Rectal smooth muscle tissue (tissue), 1 donor: ENCODE measurements around the gene TTC7B.

Experiments used
- H3K27ac ChIP-seq: one replicate; pipeline ENCODE4 v1.7.0; 2013; ENCODE audit warnings: low read depth, low read length, inconsistent platforms
- H3K27me3 ChIP-seq: one replicate; pipeline ENCODE4 v1.7.0; 2013; ENCODE audit warnings: low read length; ENCODE audit not compliant: control insufficient read depth, insufficient read depth
- H3K36me3 ChIP-seq: one replicate; pipeline ENCODE4 v1.7.0; 2013; ENCODE audit warnings: low read length; ENCODE audit not compliant: control insufficient read depth, insufficient read depth
- H3K4me1 ChIP-seq: one replicate; pipeline ENCODE4 v1.7.0; 2013; ENCODE audit warnings: low read length; ENCODE audit not compliant: control insufficient read depth, insufficient read depth
- H3K4me3 ChIP-seq: one replicate; pipeline ENCODE4 v1.7.0; 2013; ENCODE audit warnings: low read length
- H3K9ac ChIP-seq: one replicate; pipeline ENCODE4 v1.7.0; 2013; ENCODE audit warnings: low read length

TTC7B gene

DNA sequence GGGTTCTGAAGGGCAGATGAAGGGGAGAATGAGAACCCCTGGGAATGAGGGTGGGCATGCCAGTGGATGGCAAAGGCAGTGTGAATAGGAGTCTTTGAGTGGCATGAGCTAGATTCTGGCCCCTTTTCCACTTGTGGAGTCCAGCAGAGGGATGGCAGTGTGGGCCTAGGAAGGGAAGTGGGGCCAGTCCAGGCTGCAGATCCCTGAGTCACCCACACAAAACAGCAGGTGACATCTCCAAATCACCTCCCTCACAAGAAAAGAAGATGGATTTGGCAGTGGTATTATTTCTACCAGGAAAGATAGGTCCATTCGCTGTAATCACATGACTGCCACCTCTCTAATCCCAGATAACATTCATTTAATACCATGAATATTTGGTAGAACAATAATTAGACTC lies 151.3 kb downstream of the TTC7B start:
- H3K4me3 ChIP-seq: no peak overlapping the region
- H3K9ac ChIP-seq: no peak overlapping the region
- no peak overlapping the region for H3K27ac ChIP-seq
- H3K4me1 ChIP-seq: peaks cover 28% of the 10 kb centered on the region
- no peaks in the 10 kb centered on the region for H3K27me3 ChIP-seq
- no peaks in the 10 kb centered on the region for H3K36me3 ChIP-seq

DNA sequence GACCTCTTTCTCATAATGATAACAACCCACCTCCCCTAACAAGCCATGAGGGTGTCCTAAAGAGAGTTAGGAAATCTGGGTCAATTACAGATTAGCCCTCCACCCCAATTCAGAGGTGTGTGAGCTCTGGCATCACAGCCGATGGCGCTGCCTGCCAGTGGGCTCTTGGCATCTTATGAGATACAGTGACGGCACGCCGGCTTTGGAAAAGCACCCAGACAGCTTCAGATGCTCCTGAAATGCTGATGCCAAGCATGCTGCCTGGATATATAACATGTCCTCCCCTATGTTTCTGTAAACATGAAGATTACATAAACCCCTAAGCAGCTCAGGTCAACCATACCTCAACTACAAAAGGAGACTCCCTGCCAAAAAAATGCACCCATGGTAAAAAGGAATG lies 152.6 kb downstream of the TTC7B start:
- Histone ChIP-seq H3K4me1 (peaks cover 28% of the 10 kb centered on the region), H3K27ac (peak overlapping the region; percentile 46), H3K36me3 (no peaks in the 10 kb centered on the region), H3K9ac (no peak overlapping the region), H3K4me3 (no peak overlapping the region), H3K27me3 (no peaks in the 10 kb centered on the region)

DNA sequence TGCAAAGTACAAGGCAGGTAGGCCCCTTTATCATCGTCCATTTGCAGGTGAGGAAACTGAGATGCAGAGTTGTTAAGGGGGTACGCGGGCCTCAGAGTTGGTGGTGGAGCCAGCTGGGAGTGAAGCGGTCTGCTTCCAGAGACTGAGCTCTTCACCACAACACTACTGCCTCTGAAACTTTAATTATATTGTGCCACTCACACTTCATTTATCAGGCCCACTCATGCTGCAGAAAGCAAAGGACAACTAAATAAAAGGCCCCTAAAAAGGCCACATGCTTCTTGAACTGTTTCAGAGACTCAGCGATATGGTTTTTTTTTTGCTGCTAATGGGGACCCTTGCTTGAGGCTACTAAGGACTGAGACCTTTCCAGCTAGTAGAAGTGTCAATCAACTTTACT lies 153.1 kb downstream of the TTC7B start:
- Histone ChIP-seq H3K9ac (no peak overlapping the region), H3K4me3 (no peak overlapping the region), H3K4me1 (peaks cover 28% of the 10 kb centered on the region), H3K36me3 (no peaks in the 10 kb centered on the region), H3K27ac (peak overlapping the region; percentile 46), H3K27me3 (no peaks in the 10 kb centered on the region)

DNA sequence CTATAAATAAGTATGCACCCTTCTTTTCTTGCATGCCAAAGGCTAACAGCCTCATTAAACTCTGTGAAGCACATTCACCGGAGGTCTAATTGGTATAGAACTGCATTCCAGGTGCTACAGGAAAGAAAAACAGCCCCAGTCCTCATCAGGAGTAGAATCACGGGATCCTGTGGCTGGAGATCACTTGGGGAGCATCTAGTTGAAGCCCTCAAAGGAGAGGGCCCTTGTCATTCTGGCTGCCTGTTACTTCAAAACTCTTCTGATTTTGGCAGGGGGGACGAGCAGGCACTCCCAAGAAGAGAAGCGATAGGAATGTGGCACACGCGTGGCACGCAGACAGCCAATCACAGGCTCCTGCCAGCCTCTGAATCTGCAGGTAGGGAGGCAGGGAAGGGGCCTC lies 154.4 kb downstream of the TTC7B start:
- Histone ChIP-seq H3K27me3 (no peaks in the 10 kb centered on the region), H3K9ac (no peak overlapping the region), H3K36me3 (no peaks in the 10 kb centered on the region), H3K4me1 (peaks cover 26% of the 10 kb centered on the region), H3K4me3 (peak overlapping the region; percentile 14), H3K27ac (peak overlapping the region; percentile 77)

DNA sequence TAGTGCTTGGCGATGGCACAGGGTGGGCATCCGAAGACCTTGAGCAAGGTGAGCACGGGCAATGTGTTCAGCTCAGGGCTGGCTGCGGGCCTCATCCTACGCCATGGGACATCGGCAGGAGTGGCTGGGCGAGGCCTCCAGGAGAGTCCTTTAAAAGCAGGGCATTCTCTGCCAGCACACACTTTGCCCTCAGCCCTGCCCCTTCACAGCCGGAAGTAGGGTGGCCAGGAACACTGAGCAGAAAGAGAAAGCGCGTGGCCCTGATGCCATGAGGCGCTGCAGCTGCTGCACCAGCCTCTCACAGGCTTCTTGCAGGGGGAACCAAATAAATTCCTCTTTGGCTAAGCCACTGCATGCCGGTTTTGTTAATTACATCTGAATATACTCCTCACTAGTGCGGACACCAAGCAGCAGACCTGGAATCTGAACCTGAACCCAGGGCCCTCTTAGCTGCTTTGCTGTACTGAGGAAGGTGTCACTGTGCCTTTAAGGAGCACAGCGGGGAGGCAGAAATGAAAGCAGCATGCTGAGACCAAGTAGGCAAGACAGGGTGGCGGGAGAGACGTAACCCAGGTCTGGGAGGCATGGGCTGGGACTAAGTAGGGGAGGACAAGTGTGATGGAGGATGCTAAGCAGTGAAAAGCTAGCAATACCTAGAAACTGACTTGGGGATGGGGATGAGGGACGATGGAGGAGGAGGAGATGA lies 155.2 kb downstream of the TTC7B start:
- no peaks in the 10 kb centered on the region for H3K36me3 ChIP-seq
- H3K4me3 ChIP-seq: peak overlapping the region; percentile 14
- peak overlapping the region; percentile 17 for H3K9ac ChIP-seq
- no peaks in the 10 kb centered on the region for H3K27me3 ChIP-seq
- peak overlapping the region; percentile 77 for H3K27ac ChIP-seq
- H3K4me1 ChIP-seq: peaks cover 21% of the 10 kb centered on the region

DNA sequence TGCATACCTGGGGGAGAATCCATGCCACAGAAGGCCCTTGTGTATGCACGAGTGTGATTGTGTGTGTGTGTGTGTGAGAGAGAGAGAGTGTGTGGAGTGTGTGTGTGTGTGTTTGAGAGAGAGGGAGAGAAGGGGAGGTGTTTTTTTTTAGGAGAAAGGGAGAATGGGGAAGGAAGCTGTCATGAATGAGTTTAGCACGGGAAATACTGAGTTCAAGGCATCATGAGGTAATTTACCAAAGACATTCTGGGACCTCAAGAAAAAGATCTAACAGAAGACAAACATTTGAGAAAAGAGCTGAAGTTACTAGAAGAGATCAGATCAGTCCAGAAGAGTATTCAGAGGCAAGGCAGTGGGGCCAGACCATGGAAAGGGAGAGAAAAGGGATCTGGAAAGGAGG lies 157.1 kb downstream of the TTC7B start:
- H3K27me3 ChIP-seq: no peaks in the 10 kb centered on the region
- H3K36me3 ChIP-seq: no peaks in the 10 kb centered on the region
- H3K4me1 ChIP-seq: peaks cover 28% of the 10 kb centered on the region
- no peak overlapping the region for H3K27ac ChIP-seq
- H3K4me3 ChIP-seq: no peak overlapping the region
- H3K9ac ChIP-seq: no peak overlapping the region

DNA sequence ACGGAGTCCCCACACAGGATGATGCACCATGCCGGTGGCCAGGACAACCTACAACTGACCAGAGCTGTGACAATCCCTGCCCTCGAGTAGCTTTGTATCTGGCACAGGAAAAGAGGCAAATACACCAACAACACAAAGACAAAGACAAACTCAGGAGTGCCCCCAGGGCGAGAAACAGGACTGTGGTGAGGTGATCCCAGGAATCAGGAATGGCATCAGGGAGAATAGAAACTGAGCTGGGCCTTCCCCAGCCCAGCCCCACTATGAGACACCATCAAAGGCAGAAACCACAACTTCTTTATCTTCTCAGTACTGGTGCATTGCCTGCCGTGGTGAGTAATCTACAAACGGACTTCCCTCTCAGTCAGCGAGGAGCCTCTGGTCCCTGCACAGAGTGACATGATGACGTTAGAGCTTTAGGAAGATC lies 157.7 kb downstream of the TTC7B start:
- no peak overlapping the region for H3K4me3 ChIP-seq
- H3K27ac ChIP-seq: no peak overlapping the region
- H3K27me3 ChIP-seq: no peaks in the 10 kb centered on the region
- H3K4me1 ChIP-seq: peaks cover 28% of the 10 kb centered on the region
- H3K9ac ChIP-seq: no peak overlapping the region
- H3K36me3 ChIP-seq: no peaks in the 10 kb centered on the region

DNA sequence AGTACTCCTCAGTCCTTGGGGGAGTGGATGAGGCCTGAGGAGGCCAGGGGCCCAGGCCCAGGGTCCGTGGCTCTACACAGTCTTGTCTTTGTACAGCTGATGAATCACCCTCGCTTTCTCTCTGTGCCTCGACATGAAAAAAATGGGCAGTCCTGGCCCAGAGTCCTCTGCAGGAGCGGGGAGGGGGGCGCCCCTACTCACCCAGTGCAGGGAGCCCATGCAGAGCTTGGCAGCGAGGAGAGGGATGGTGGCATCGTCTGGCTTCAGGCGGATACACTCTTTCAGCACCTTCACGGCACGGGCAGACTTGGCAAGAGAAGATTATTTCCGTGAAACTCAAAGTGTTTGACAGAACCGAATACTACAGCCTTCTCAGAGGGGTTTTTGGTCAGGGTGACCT lies 159.3 kb downstream of the TTC7B start:
- peaks cover 33% of the 10 kb centered on the region for H3K4me1 ChIP-seq
- H3K27ac ChIP-seq: peak overlapping the region; percentile 61
- H3K27me3 ChIP-seq: no peaks in the 10 kb centered on the region
- no peak overlapping the region for H3K4me3 ChIP-seq
- peaks cover 3% of the 10 kb centered on the region for H3K36me3 ChIP-seq
- no peak overlapping the region for H3K9ac ChIP-seq

DNA sequence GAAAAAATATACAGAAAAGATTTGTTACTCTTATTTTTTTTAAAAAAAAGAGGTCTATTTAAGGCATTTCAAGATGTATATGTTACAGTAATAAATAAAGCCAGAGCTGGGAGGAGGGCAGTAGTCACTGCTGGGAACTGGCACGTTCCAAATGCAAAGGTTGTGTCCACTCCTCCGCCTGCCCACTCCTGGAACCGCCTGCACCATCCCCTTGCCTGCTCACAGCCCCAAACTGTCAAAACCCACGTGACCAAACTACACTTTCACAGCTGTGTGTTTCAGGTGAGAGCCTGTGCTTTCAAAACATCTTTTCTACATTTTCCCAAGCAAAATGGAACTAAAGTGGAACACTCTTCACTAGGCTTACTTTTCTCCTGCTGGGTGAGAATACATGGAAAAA lies 160.4 kb downstream of the TTC7B start:
- H3K4me1 ChIP-seq: peaks cover 23% of the 10 kb centered on the region
- H3K36me3 ChIP-seq: peaks cover 3% of the 10 kb centered on the region
- H3K27me3 ChIP-seq: no peaks in the 10 kb centered on the region
- H3K9ac ChIP-seq: no peak overlapping the region
- no peak overlapping the region for H3K27ac ChIP-seq
- H3K4me3 ChIP-seq: no peak overlapping the region

DNA sequence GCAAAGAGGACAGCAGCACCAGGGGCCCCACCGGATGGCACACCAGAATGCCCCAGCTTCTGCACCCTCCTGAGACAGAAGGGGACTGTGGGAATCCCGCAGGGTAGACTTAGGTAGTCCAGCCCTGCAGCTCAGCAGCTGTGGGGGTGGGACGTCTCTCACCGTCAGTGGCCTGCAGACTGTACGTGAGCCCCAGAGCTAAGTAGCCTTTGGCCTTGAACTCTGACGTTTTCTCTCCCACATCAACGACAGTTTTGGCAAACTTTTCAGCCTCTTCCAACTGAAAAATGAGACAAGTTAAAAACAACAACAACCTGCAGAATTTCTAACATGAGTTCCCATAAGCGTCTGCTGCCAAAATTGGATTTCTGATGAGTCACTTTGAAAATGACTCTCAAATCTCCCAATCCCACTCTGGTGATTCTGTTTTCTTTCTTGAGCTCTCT lies 161.4 kb downstream of the TTC7B start:
- H3K9ac ChIP-seq: no peak overlapping the region
- H3K27ac ChIP-seq: peak overlapping the region; percentile 50
- H3K4me3 ChIP-seq: no peak overlapping the region
- H3K4me1 ChIP-seq: peaks cover 18% of the 10 kb centered on the region
- H3K36me3 ChIP-seq: peaks cover 3% of the 10 kb centered on the region
- H3K27me3 ChIP-seq: no peaks in the 10 kb centered on the region

DNA sequence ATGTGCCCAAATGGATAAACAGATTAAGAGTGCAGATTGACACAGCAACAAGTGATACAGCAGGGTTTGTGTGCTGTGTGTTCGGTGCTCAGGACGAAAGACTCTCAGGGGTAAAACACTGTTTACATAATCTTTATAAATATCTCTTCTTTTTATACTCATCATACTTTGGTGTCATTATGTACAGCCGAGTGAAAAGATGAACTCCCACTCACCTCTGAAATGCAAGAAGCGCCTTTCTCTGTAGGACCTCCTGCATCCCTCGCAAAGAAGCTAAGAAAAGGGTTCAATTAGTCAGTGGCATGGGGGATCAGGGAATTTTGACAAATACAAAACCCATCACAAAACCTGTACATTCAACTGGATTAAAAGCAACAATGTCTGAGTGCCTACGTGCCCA lies 163.6 kb downstream of the TTC7B start:
- Histone ChIP-seq H3K4me3 (no peak overlapping the region), H3K27ac (no peak overlapping the region), H3K36me3 (peaks cover 3% of the 10 kb centered on the region), H3K27me3 (no peaks in the 10 kb centered on the region), H3K4me1 (peaks cover 18% of the 10 kb centered on the region), H3K9ac (no peak overlapping the region)

DNA sequence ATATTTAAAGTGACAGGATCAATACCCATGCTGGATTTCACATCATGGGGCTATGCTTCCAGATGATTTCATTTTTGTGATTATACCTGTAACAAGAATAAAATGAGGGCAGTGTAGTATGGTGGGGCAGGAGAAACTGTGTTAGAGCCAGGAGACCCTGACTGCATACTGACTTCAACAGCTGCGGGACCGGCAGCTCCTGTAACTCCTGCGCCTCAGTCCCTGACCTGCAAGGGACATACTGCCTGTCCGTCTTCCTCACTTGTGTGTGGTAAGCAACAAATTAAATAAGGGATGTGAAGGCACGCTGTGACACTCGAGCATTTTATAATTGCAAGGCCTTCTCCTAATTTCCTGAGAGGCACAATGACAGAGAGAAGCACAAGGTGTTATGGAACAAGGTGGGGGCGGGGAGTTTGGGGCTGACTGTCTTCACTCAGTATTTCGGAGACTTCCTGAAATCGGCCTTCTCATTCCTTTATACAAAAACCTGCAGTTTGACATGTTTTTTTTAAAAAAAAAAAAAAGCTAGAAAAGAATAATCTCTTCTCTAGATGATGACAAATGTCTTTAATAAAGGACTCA lies 164.2 kb downstream of the TTC7B start:
- H3K4me3 ChIP-seq: no peak overlapping the region
- peaks cover 18% of the 10 kb centered on the region for H3K4me1 ChIP-seq
- no peaks in the 10 kb centered on the region for H3K27me3 ChIP-seq
- peaks cover 3% of the 10 kb centered on the region for H3K36me3 ChIP-seq
- H3K9ac ChIP-seq: no peak overlapping the region
- H3K27ac ChIP-seq: no peak overlapping the region

DNA sequence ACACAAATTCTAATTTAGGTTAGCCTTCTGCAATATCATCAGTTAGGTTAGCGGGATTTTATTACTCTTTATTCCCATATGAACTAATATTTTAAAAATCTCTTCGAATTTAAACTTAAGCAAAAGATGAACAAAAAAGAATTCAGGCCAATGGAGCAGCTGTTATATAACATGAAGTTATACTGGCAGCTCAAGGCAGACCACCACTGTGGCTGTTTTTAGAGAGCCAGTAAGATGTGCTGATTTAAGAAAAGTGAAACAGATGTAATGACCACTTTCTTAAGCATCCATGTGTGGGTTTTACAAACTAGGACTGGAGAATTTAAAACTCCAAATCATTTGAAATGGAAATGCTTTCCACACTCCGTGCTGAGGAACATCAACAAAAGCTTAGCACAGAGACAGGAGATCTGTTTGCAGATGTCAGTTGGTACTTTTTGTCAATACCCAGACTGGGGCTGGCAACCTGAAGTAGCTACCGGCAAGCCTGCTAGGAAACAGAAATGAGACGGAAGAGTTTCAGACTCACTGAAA lies 164.9 kb downstream of the TTC7B start:
- Histone ChIP-seq H3K27me3 (no peaks in the 10 kb centered on the region), H3K27ac (peak overlapping the region; percentile 47), H3K4me3 (no peak overlapping the region), H3K36me3 (peaks cover 3% of the 10 kb centered on the region), H3K4me1 (peaks cover 18% of the 10 kb centered on the region), H3K9ac (no peak overlapping the region)
